Activated naive CD8-positive, alpha-beta T cell treated with anti-CD3 and anti-CD28 coated beads, Interleukin-2, amount 50 U/mL, for 16 hours (primary cell): ENCODE measurements around the gene COLEC11.

ENCODE experiments used
- DNase-seq: peaks from one replicate; pipeline ENCODE4 v3.0.0-alpha.2; 2020; ENCODE audit warnings: low read depth, low spot score

The COLEC11 gene

DNA sequence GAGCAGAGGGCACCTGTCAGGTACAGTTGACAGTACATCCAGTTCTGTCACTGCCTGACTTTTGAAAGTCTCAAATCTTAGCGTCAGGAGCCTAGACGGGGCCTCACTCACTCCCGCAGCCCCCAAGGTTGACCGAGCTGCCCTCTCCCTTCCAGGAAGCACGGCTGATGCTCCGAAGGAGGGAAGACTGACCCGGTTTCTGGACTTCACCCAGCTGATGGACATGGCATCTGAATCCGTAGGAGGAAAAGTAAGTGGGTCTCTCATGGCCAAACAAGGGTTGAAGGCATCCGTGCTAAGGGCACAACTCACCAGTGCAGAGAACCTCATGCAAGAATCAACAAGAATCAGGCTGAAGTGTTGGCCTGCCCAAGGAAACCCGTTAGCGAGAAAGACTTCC is 76.0 kb downstream of the COLEC11 start:
- no peak for DNase-seq

DNA sequence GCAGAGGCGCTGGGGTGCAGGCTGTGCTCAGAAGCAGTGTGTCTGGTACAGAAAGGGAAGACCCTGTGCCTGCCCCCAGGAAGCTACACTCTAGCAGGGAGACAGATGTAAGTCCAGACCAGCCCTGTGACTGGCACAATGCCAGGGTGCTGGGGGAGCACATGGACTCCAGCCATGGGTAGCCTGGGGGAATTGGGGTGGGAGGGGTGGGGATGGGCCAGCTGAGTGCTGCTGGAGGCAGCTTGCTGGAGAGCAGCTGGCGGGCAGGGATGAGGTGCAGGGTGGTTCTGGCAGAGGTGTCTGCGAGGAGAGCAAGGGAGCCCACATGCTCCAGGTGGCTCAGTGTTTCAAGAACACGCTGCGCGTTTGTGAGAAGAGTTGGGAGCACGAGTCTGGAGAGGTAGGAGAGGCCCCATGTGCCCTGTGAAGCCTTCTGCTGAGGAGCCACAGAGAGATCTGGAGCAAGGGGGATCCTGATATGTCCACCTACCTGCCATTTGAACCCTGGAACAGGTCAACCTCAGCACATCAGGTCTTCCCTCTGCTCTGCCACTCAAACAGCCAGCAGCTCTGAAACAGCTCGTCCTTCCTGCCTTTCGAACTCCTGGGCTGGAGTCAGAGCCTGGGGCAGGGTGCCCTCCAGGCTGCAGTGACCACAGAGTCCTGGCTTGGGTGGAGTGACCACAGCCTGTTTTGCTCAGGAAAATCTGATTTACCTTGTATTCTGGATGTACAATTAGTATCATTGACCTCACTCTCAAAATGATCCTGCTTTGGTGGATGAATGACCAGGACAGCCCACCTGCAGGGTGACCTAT is 78.2 kb downstream of the COLEC11 start:
- no peak for DNase-seq

DNA sequence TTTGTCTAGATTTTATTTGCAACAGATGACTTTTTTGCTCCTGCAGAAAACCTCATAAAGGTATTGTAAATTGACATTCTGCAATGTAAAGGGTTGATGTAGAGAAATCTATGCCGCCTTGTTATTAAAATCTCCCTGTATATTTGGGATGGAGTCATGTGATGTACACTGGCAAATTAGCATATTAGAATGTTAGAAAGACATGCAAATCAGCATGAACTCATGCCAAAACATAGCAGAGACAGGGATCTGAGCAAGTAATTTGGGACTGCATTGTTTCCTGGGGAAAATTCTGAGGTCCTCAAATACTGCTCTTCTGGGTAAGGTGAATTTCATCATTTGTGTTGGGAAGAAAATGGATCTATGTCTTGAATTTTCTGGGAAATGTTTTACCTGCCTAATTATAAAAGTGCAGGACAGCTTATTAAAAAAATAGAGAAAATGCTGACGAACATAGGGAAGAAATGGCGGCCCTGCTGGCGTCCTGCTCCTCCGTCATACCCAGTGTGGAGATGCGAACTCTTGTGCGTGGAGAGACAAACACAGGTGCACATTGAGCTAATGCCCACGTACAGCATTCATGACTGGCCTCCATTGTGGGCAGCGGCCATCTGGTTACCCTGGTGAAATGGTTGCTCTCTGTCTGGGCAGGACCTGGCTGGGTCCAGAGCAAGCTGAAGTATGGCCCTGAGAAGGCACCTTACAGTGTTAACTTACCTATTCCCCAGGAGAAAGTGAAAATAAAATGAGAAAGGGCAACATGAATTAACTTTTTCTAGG is 79.3 kb downstream of the COLEC11 start:
- no peak for DNase-seq

DNA sequence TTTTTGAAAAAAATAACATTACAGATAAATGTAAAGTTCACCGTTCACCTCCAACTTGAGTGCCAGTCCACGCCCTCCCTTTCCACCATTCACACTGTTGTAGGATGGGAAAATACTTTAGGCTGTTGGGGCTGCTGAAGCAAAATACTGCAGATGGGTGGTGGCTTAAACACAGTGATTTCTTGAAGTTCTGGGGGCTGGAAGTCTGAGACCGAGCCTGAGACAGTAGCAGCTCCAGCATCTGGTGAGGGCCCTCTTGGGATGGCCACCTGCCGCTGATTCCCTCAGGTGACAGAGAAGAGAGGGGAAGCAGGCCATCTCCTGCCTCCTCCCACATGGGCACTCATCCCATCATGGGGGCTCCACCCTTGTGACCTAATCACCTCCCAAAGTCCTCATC is 80.8 kb downstream of the COLEC11 start:
- DNase-seq: no peak

DNA sequence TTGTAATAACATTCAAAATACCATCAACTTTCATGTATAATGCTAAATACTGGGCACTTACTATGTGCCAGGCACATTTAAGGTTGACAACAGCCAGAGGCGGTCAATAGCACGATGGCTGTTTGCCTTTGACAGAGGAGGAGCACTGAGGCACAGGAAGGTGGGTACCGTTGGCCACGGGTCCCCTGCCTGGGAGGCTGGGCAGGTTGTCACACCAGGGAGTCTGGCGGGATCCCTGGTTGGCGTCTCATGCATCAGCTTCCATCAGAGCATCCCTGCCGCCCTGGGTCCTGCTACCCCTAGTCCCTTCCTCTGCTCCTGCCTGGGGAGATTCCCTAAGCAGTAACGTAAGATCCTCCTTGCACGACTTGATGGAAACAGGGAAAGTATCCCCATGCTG is 82.5 kb downstream of the COLEC11 start:
- no peak for DNase-seq

DNA sequence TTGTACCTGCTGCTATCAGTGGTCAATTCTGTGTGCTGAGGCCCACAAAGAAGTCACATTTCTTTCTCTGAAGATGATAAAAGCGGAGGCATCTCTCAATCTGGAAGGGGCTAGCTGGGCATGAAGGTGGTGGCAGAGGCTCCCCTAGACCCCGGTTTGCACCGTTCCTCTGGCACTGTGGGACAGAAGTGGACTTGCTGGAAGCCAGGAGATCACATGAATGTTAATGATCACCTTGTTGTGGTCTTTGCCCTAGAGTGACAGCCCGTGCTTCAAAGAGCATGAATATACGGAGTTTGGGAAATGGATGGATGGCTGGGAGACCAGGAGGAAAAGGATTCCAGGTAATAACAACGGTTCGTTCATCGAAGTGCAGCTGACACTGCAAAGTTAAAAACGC is 83.3 kb downstream of the COLEC11 start:
- DNase-seq: no peak

DNA sequence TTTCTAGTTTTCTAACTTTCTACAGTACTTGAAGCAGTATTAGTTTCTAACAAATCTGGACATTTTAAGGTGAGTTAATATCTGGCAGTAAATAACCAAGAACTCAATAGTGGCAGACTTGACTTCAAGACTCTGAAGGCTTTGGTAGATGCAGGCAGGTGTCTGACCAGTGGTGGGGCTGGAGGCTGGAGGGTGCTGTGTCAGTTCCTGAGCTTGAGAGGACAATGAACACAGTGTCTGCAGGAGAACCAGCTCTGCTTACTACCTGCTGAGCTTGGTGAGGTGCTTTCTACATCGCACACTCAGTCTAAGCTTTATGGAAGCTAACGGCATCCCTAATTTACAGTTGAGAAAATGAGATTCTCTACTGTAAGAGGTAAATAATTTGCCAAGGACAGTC is 84.3 kb downstream of the COLEC11 start:
- no peak for DNase-seq

DNA sequence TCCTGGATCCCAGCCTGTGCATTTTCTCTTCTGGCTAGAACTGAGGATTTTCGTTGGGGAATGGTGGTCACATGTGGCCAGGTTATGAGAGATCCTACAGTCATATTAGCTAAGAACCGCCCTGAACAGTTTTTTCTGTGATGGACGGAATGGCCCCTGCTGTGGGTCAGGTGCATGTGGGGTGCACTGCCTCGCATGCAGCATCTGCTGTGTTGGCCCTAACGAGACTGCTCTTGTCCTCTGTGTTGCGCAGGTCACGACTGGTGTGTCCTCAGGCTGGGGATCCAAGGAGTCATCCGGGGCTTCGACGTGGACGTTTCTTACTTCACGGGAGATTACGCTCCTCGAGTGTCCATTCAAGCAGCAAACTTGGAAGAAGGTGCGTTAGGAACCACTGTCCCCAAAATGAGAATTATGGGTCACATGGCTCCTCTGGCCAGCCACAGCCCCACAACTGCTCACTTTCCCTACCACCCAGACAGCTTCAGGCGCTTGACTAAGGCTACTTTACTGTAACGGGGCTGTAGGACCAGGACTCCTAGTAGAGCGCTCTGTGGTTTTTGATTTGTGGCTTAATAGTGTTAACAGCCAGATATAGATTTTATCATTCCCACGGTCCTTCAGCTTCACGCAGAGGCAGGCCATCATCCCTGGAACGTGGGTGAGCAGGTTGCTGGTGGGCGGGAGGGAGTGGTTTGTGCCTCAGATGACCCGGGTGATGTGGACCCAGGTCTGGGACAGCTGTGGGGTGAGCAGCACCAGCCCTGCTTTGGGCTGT is 84.9 kb downstream of the COLEC11 start:
- no peak for DNase-seq

DNA sequence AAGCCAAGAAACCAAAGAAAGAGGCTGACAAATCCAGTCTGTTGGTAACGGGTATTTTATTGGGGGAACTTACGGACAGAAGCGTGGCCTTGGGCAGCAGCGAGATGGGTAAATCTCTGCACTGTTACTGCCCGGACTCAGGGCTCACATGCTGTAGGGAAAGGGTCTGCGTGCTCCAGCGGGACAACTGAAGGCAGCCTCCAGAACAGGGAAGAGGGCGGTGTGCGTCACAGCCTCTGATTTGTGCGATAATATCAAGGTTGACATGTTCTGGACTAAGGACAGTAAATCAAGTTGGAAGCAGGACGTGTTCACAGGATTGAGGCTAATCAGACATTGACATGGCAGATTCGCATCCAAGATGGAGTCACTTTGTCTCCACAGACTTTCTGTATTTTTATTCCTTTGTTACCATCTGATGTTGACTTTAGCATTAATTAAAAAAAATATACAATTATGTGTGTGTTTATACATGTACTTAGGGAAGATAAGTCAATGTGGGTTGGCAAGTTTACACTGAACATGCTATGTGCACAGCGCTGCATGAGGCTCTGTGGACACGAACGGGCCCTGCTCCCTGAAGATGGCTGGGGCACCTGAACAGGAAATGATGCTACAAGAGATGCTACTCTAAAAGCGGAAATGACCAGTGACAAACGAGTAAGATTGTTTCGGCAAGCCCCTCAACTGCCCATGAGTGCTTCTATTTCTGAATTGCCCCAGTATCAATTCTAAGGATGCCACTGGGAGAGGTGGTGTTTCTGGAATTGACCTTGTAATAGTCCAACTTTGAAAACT is 85.8 kb downstream of the COLEC11 start:
- DNase-seq: no peak

DNA sequence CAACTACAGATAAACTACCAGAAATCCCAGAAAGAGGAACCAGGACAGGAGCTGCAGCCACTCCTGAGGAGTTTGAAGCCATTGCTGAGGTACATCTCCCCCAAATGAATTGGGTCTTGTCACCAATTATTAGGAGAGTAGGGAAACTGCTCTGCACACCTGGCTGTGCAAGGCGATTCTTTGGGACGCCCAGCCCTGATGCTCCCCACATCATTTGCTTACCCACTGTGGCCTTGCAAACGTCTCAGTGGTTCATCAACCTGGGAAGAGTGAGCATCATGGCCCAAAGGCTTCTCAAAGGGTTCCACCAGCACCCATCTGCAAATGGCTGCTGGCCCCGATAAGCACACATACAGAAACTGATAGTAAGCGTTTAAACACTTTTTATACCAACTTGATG is 86.7 kb downstream of the COLEC11 start:
- no peak for DNase-seq

DNA sequence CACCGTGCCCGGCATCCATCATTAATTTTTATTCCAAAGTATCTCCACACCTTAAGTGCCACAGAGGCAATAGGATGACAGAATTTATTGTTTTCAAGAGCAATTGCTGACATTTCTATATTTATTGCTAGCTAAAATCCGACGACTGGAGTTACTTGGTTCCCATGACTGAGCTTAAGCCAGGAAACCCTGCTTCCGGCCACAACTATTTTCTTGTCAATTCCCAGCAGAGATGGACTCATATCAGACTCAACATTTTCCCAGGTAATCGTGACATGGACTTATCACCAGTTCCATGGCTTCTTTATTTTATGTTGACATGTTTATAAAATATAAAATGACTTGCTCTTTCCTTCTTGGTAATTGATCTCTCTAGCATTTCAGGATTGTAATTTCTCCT is 87.9 kb downstream of the COLEC11 start:
- DNase-seq: no peak

DNA sequence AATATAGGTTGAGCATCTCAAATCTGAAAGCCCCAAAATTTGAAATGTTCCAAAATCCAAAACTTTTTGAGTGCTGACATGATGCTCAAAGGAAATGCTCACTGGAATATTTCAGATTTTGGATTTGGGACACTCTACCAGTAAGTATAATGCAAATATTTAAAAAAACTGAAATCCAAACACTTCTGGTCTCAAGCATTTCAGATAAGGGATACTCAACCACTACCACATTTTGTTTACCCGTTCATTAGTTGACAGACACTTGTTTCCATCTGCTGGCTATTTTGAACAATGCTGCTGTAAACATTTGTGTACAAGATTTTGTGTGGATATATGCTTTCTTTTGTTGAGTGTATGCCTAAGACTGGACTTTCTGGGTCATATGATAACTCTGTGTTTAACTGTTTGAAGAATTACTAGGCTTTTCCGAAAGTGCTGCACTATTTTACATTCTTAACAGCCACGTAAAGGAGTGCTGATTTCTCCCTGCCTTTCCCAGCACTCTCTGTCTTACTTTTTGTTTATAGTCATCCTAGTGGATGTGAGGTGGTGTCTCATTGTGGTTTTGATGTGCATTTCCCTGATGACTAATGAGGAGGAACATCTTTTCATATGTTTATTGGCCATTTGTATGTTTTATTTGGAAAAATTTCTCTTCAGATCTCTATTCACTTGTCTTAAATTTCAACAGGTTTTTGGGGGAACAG is 89.0 kb downstream of the COLEC11 start:
- DNase-seq: no peak

DNA sequence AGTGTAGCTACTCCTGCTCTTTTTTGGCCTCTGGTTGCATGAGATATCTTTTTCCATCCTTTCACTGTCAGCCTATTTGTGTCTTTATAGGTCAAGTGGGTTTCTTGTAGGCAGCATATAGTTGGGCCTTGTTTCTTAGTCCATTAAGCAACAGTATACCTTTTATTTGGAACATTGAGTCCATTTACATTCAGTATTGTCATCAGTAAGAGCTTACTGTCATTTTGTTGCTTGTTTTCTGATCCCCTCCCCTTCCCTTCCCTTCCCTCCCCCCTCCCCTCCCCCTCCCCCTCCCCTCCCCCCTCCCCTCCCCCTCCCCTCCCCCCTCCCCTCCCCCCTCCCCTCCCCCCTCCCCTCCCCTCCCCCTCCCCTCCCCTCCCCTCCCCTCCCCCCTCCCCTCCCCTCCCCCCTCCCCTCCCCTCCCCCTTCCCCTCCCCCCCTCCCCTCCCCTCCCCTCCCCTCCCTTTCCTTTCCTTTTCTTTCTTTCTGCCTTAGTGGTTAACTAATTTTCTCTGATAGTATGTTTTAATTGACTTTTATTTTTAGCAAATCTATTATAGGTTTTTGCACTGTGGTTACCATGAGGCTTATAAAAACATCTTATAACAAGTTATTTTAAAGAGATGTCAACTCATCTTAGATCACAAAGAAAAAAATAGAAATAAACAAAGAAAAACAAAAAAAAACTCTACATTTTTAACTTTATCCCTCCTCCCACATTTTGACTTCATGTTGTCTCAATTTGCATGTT is 95.3 kb downstream of the COLEC11 start:
- no peak for DNase-seq

DNA sequence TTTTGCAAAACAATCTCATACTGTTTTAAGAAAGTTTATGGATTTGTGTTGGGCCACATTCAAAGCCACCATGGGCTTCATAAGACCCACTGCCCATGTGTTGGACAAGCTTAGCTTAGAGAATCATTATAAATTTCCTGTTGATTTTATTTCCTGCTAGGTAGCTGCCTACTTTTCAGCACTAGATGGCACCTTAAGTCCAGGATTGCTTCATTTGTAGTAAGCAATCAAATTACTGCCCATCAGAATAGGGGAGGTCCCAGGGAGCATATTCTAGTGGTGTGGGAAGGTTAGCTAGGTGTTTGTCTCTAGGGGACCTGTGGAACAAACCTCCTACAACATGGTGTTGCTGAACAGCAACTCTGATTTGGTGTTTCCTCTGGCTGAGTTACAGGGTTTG is 97.5 kb downstream of the COLEC11 start:
- DNase-seq: no peak
